SJSA1 (cell line): ENCODE data around the gene TAS2R3. TPM values are rescaled to one million over a fixed set of nuclear protein-coding genes. Genes with fewer than 3 reads are reported as not detected.
"Not testable (repeated sequence)": the region's sequence is repeated elsewhere in the genome, so short reads cannot be mapped to it uniquely, and the experiment has no call there.

Experiments
- DNase-seq, 2 experiments: peaks; one replicate each; pipeline ENCODE4 v3.0.0-alpha.2; 2015 to 2020; ENCODE audit warnings: low spot score in 2 of 2, low read depth in 1 of 2
- H3K27ac ChIP-seq: fragments of 250-450 bp; sonication (Bioruptor Pico); 2 replicates; pipeline ENCODE4 v1.5.1; 2020; ENCODE audit warnings: mild to moderate bottlenecking, moderate library complexity
- H3K27me3 ChIP-seq: fragments of 250-450 bp; sonication (Bioruptor Pico); replicated peaks from 2 replicates; pipeline ENCODE4 v1.5.1; 2020; ENCODE audit warnings: mild to moderate bottlenecking, moderate library complexity
- H3K36me3 ChIP-seq: fragments of 250-450 bp; sonication (Bioruptor Pico); 2 replicates; pipeline ENCODE4 v1.5.1; 2020; ENCODE audit warnings: mild to moderate bottlenecking
- H3K4me1 ChIP-seq: fragments of 250-450 bp; sonication (Bioruptor Pico); replicated peaks from 2 replicates; pipeline ENCODE4 v1.6.1; 2021; ENCODE audit warnings: mild to moderate bottlenecking
- H3K4me3 ChIP-seq: fragments of 250-450 bp; sonication (Bioruptor Pico); 2 replicates; pipeline ENCODE4 v1.5.1; 2020; ENCODE audit warnings: mild to moderate bottlenecking
- H3K9me3 ChIP-seq: fragments of 250-450 bp; sonication (Bioruptor Pico); replicated peaks from 2 replicates; pipeline ENCODE4 v1.5.1; 2020; ENCODE audit warnings: mild to moderate bottlenecking
- total RNA-seq: library from RNA; depleted of rRNA; stranded (reverse); fragments of >200 nt; shearing (Covaris generic); gene quantifications from 2 replicates; pipeline ENCODE4 v1.2.3, GENCODE V29; 2014

Gene TAS2R3
- total RNA-seq, 1 experiment from 2014 or later = 0.18 TPM

DNA sequence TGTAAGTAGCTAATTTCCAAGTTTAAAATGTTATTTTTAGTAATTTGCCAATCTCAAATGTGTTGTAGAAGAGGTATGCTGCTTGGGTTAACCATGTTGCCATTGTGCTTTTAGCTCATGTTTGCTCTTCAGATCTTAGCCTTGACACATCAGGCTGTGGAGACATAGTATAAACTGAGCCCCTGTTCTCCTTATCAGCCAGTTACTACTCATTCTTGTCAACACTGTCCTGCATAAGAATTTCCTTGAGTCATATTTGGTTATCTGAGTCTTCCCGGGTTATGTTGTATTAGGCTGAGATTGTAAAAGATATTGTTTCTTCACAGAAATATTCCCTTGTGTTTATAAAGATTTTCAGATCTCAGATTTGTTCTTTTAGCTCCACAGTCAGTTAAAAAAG lies 21.7 kb upstream of the TAS2R3 start:
- no peak for DNase-seq
- H3K4me3 ChIP-seq = no peak overlapping the region
- H3K36me3 ChIP-seq = peaks cover 79% of the 10 kb centered on the region
- H3K27ac ChIP-seq = no peak overlapping the region
- H3K4me1 ChIP-seq = peaks cover 8% of the 10 kb centered on the region
- no peaks in the 10 kb centered on the region for H3K27me3 ChIP-seq
- H3K9me3 ChIP-seq = no peaks in the 10 kb centered on the region

DNA sequence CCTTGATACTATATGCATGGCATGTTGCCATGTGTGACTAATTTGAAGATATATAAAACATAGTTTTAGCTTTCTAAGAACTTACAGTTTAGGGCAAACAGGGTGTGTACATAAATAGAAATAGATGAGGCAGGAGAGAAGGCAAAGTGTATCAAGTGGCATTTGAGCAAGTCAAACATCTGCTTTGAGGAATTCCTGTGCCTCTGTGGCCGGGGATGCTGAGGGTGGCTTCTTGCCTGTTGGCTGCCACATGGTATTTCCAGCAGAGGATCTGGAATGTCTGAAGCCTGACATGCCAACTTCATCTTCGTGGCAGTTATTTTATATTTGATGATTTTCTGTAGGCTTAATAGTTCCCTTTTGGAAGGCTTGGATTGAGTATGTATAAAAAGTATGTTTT lies 19.8 kb upstream of the TAS2R3 start:
- peaks cover 3% of the 10 kb centered on the region for H3K4me1 ChIP-seq
- H3K9me3 ChIP-seq = no peaks in the 10 kb centered on the region
- H3K36me3 ChIP-seq = peaks cover 94% of the 10 kb centered on the region
- DNase-seq = no peak
- H3K4me3 ChIP-seq = no peak overlapping the region
- no peak overlapping the region for H3K27ac ChIP-seq
- H3K27me3 ChIP-seq = no peaks in the 10 kb centered on the region

DNA sequence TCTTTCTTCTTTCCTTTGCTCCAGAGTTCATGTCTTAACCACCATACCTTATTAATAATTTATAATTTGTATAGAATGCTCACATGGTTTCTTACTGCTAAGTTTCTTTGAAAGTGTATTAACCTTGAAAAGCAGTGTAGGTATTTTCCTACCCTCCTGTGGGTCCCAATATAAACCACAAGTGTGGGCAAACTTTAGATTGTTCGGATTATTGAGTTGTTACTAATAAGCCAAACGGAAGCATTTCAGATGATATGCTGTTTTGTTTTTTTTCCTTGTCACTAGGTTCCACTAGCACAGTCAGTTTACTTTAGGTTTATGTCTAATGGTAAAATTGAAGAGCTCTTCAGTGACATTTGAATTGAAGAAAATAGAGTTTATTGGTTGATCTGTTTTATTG lies 15.5 kb upstream of the TAS2R3 start:
- H3K4me1 ChIP-seq = no peaks in the 10 kb centered on the region

DNA sequence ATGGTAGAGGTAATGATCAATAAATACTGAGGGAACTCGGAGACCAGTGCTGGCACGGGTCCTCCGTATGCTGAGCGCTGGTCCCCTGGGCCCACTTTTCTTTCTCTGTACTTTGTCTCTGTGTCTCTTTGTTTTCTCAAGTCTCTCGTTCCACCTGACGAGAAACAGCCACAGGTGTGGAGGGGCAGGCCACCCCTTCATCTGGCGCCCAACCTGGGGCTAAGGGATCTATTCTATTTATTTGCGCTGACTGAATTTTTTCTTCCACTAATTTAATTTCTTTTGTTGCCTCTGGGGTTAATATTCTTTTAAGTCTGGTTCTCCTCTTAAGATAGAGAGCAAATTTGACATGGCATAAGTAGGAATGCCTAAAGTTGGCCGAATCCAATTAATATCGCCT lies 12.0 kb upstream of the TAS2R3 start:
- H3K27ac ChIP-seq, H3K9me3 ChIP-seq, H3K4me3 ChIP-seq, H3K4me1 ChIP-seq, H3K27me3 ChIP-seq: not testable (repeated sequence)
- peak in 1 of 2 experiments; percentile 12 for DNase-seq
- H3K36me3 ChIP-seq = peaks cover 74% of the 10 kb centered on the region

More for the DNA sequence above, 15.5 kb upstream of the TAS2R3 start:
- no peak for DNase-seq
- Histone ChIP-seq H3K27me3 (no peaks in the 10 kb centered on the region), H3K27ac (no peak overlapping the region), H3K9me3 (peaks cover 9% of the 10 kb centered on the region; the same call in 1 of the 2 replicates), H3K36me3 (peaks cover 97% of the 10 kb centered on the region), H3K4me3 (no peak overlapping the region)

DNA sequence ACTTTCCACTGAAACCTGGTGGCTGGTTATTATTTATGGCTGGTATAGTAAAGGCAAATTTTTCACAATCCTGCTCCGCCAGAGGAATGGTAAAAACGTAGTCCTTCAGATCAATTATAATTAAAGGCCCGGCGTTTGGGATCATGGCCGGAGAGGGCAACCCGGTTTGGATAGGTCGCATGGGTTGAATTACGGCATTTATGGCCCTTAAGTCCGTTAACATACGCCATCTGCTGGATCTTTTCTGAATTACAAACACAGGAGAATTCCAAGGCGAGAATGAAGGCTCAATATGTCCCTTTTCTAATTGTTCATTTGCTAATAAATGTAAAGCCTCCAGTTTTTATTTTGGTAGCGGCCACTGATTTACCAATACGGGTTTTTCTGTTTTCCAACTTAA lies 11.3 kb upstream of the TAS2R3 start:
- Histone ChIP-seq H3K4me1 (no peaks in the 10 kb centered on the region), H3K27ac (no peak overlapping the region), H3K9me3 (peaks cover 9% of the 10 kb centered on the region; the same call in 1 of the 2 replicates), H3K27me3 (no peaks in the 10 kb centered on the region), H3K4me3 (no peak overlapping the region), H3K36me3 (peaks cover 74% of the 10 kb centered on the region)
- no peak for DNase-seq

DNA sequence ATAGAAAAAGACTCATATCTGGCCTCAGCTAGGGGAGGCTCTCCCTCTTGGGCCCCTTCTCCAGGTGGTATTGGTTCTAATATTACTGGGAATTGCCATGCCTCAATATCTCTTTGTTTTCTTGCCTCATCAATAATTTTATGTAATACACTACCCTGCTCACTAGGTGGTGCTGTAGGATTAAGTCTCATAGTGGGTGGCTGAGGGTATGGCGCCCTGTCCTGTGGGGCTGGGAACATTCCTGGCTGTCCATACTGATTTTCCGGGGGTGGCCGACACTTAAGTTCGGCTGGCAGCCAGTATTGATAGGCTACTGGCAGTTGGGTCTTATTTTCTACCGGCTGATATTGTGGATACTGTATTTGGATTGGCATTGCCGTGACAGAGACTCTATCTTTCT lies 9.0 kb upstream of the TAS2R3 start:
- DNase-seq = no peak
- no peaks in the 10 kb centered on the region for H3K27me3 ChIP-seq
- H3K4me1 ChIP-seq = no peaks in the 10 kb centered on the region
- peaks cover 67% of the 10 kb centered on the region for H3K36me3 ChIP-seq
- H3K4me3 ChIP-seq = no peak overlapping the region
- peaks cover 9% of the 10 kb centered on the region; the same call in 1 of the 2 replicates for H3K9me3 ChIP-seq
- H3K27ac ChIP-seq = no peak overlapping the region

DNA sequence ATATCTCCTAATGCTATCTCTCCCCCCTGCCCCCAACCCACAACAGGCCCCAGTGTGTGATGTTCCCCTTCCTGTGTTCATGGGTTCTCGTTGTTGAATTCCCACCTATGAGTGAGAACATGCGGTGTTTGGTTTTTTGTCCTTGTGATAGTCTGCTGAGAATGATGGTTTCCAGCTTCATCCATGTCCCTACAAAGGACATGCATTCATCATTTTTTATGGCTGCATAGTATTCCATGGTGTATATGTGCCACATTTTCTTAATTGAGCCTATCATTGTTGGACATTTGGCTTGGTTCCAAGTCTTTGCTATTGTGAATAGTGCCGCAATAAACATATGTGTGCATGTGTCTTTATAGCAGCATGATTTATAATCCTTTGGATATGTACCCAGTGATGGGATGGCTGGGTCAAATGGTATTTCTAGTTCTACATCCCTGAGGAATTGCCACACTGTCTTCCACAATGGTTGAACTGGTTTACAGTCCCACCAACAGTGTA lies 6.2 kb downstream of the TAS2R3 start:
- not testable (repeated sequence) for DNase-seq, H3K27ac ChIP-seq, H3K27me3 ChIP-seq, H3K4me3 ChIP-seq, H3K4me1 ChIP-seq, H3K9me3 ChIP-seq, H3K36me3 ChIP-seq

DNA sequence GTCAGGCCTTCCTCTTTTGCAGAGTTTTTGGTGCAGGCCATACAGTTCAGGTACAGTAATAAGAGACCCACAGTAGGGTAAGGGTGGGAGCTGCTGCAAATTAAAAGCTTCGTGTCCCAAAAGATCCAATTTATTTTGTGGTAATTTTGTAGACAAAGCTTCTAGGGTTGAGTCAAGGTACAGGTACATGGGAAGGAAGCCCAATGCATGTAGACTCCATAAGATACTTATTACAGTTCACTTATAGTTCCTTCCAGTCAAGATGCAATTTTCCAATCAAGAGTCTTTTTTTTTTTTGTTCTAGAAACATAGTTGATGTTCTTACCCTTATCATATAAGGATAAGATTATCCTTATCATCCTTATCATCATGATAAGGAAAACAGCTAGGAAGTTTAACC lies 12.5 kb downstream of the TAS2R3 start, which contains the start of gene TAS2R4:
TAS2R4 (plus strand) TSS at position 301 of the 400 bp plus-strand sequence. CDS start 1,815 bp downstream, outside the sequence.
- Histone ChIP-seq H3K36me3 (no peaks in the 10 kb centered on the region), H3K27me3 (no peaks in the 10 kb centered on the region), H3K4me3 (no peak within 1 kb of the TSS), H3K9me3 (no peaks in the 10 kb centered on the region), H3K27ac (no peak within 1 kb of the TSS), H3K4me1 (no peaks in the 10 kb centered on the region)
- no peak for DNase-seq

DNA sequence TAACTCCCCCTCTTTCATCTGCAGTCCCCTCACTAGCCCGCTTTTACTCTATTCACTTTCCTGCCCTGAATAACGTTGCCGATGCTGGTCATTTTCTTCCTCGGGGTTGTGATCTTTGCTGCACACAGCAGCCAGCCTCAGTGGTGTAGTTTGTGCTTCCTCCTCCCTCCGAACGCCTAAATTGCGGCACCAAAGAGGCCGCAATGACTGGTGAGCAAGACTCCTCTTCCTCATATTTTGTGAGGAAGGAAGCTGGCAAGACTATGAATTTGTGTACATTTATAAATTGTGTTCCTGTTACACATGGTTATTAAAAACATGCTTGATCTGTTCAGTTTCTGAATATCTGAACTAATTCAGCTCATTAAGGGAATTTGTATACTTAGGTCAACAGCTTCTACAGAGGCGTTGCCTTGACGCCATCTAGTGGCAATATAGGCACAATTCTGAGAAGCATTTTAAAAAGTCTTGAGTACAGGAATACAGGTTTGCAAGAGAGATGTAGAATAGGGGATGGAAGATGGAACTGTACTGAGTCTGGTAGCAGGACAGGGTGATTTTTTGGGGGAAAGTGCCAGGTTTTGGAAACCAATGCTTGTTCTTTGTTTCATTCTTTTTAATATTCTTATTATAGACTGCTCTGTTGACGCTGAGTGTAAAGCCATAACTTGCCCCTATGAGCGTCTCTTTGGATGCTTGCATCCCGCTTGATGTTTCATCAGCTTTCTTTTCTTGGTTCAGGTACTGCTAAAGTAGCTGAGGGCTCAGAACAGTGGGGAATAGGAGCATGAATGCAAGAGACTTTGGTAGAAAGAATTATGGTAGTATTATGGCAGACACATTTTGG lies 22.0 kb downstream of the TAS2R3 start:
- Histone ChIP-seq H3K4me3 (no peak overlapping the region), H3K36me3 (no peaks in the 10 kb centered on the region), H3K4me1 (no peaks in the 10 kb centered on the region), H3K27ac (no peak overlapping the region), H3K27me3 (no peaks in the 10 kb centered on the region), H3K9me3 (no peaks in the 10 kb centered on the region)
- peak in 1 of 2 experiments; percentile 17 for DNase-seq

DNA sequence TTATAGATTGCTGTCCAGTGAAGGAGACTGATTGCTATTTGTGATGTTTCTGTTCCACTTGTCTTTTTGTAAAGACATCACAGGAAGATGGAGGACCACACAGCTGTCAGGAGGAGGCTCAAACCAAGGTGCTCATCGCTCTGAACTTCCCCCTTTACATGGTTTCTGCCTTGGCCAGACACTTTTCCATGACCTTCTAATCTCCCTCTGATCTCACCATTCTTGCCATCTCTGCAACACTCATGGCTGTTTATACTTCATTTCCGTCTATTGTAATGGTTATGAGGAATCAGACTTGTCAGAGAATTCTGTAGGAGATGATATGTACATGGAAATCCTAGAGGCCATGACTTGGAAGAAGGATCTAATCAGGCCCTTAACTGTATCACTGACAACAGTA lies 24.4 kb downstream of the TAS2R3 start:
- H3K4me3 ChIP-seq = no peak overlapping the region
- H3K4me1 ChIP-seq = no peaks in the 10 kb centered on the region
- no peaks in the 10 kb centered on the region for H3K27me3 ChIP-seq
- H3K36me3 ChIP-seq = no peaks in the 10 kb centered on the region
- H3K27ac ChIP-seq = no peak overlapping the region
- H3K9me3 ChIP-seq = no peaks in the 10 kb centered on the region
- no peak for DNase-seq

DNA sequence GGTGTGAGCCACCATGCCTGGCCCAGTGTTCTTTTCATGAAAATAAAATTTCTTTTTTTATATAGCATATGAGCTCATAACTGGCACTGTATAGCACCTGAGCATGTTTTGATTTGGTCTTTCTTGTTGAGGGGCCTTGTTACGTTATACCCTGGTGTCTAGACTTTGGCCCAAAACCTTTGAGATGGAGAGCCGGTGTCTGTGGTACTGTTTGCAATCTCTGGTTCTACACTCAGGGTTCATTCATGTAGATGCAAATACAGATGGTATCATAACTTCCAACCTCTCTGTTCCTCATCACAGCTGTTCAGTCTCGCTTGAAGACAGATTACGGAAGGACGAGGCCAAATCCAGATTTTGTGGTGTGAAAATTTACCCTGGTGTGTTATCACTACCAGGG lies 26.0 kb downstream of the TAS2R3 start, which contains the start of gene TAS2R5:
TAS2R5 (plus strand) TSS at position 301 of the 400 bp plus-strand sequence. CDS start 145 bp downstream, outside the sequence.
- no peak within 1 kb of the TSS for H3K4me3 ChIP-seq
- no peak within 1 kb of the TSS for H3K27ac ChIP-seq
- no peaks in the 10 kb centered on the region for H3K9me3 ChIP-seq
- H3K4me1 ChIP-seq = no peaks in the 10 kb centered on the region
- no peaks in the 10 kb centered on the region for H3K27me3 ChIP-seq
- DNase-seq = no peak
- H3K36me3 ChIP-seq = no peaks in the 10 kb centered on the region

DNA sequence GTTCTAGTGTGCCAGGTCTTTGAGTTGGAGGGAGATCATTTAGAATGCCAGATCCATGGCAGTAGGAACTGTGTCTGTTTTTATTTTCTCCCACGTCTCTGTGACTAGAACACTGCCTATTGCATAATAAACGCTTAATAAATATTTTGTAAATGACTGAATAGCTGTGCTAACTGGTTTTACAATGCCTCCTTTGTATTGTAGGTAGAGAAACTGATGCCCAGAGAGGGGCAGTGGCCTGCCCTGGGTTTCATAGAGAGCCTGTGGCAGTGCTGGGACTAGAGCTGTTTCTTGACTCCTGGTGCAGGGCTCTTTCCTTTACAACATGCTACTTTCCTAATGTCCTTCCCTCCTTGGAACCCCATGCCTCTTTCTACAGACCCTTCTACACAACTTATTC lies 28.6 kb downstream of the TAS2R3 start:
- Histone ChIP-seq H3K27me3 (no peaks in the 10 kb centered on the region), H3K4me1 (no peaks in the 10 kb centered on the region), H3K36me3 (no peaks in the 10 kb centered on the region), H3K4me3 (no peak overlapping the region), H3K27ac (no peak overlapping the region), H3K9me3 (no peaks in the 10 kb centered on the region)
- no peak for DNase-seq
